GM18505 (cell line): Measurements from ENCODE around the gene LRRC8B.
"Not testable (repeated sequence)": the region's sequence is repeated elsewhere in the genome, so short reads cannot be mapped to it uniquely, and the experiment has no call there.

ENCODE experiments used
- ATAC-seq: cut with Tn5 transposase; IDR thresholded peaks from one replicate; pipeline ENCODE4 v1.9.1; 2021; ENCODE audit not compliant: unreplicated experiment
- POLR2A ChIP-seq: IDR thresholded peaks from 4 replicates; pipeline ENCODE4 v1.6.1; 2011; ENCODE audit warnings: borderline replicate concordance; ENCODE audit not compliant: insufficient read depth, insufficient read length; ENCODE audit errors: extremely low read depth

Gene LRRC8B

GRCh38 chr1:89512996-89513720, 11.5 kb upstream of the LRRC8B start:
- no peak for ATAC-seq
- TF ChIP-seq POLR2A: no peak

DNA sequence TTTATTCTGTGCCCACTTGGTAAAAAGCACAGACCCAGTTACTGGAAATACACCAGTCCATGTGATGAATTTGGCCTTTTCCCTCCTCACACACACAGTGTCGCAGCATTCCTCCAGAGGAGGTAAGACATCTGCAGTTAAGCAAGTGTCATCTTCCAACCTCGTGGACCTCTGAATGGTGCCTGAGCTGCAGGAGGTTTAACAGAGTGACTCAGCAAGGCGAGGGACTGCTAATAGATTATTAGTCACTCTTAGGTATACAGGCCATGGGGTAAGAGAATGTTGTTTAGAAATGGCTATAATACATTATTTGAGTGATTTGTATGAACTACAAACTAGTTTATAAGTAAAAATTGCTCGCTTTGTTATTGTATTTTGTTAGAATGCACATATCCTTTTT, 8.6 kb upstream of the LRRC8B start:
- TF ChIP-seq POLR2A: no peak
- no peak for ATAC-seq

DNA sequence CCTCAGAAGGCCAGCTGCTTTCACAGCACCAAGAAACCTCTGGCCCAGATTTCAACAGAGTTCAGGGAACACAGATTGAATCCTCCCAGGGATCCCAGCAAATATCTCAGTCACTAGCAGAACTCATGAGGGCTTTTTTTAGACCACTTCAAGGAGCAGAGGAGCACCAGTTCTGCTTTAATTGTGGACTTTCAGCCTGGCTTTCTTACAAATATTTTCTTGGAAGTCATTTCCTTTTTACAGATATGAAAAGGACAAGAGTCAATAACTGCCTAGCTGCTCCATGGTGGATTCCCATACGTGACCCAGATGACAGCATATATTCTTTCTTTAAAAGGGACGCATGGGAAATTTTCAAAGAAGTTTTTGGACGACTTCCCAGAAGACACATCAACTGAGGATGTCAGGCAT, 6.4 kb upstream of the LRRC8B start:
- TF ChIP-seq POLR2A: no peak
- no peak for ATAC-seq

DNA sequence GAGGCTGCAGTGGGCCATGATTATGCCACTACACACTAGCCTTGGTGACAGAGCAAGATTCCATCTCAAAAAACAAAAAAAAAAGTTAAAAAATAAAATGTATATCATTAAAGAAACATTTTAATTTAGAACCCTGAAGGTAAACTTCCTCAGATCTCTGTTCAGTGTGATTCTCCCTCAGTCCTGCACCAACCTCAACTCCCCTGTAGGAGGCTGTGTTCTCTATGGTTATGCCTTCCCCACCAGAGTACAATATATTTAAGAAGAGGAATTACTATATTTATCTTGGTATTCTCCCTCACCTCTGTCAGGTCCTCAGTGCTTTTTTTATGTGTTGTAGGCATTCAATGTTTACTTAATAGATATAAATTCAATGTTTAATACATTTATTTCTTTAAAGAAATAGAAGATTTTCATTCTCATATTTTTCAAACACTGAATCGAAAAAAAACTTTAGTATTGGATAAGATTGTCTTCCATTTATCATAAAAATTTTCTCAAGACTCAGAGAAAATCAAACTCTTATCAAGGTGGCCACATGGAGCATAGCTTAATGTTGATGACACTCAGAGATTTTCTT, 4.8 kb upstream of the LRRC8B start:
- ATAC-seq: no peak
- no peak for TF ChIP-seq POLR2A

DNA sequence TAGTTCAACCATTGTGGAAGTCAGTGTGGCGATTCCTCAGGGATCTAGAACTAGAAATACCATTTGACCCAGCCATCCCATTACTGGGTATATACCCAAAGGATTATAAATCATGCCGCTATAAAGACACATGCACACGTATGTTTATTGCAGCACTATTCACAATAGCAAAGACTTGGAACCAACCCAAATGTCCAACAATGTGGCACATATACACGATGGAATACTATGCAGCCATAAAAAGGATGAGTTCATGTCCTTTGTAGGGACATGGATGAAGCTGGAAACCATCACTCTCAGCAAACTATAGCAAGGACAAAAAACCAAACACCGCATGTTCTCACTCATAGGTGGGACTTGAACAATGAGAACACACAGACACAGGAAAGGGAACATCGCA, 2.7 kb upstream of the LRRC8B start:
- not testable (repeated sequence) for ATAC-seq

DNA sequence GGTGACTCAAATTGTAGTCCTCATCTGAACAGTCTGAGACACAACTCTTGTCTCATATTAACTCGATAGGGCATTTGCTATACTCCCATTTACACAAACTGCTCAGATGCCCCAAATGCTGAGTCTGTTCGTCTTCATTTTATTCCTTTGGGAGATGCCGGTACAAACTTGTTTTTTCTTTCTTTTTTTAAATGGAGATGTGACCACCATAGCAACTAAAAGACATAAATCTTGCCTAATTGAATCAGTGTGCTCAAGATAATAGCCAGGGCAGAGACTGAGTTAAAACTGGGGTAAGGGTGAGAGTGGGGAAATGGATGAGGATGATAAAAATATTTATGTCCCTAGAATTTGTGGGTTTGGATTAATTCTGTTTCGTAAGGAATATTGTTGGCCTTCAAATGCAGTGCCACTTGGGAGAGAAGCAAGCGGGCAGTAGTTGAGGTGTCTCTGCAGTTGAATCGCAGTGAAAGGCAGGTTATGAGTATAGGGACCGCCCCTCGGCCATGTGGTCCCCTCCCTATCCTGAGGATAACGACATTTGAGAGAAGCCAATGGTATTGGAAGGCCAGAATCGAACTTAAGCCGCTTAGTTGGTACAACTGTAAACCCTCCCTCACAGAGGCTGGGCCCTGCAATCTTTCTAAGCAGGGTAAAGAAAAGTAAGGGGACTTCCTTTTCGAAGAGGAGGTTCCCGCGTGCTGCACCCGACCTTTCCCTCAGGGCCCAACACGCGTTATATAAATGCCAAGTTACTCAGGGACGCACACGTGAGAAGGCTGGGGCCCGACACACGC, 859 bp upstream of the LRRC8B start:
- ATAC-seq: peak; percentile 31
- TF ChIP-seq POLR2A: no peak

DNA sequence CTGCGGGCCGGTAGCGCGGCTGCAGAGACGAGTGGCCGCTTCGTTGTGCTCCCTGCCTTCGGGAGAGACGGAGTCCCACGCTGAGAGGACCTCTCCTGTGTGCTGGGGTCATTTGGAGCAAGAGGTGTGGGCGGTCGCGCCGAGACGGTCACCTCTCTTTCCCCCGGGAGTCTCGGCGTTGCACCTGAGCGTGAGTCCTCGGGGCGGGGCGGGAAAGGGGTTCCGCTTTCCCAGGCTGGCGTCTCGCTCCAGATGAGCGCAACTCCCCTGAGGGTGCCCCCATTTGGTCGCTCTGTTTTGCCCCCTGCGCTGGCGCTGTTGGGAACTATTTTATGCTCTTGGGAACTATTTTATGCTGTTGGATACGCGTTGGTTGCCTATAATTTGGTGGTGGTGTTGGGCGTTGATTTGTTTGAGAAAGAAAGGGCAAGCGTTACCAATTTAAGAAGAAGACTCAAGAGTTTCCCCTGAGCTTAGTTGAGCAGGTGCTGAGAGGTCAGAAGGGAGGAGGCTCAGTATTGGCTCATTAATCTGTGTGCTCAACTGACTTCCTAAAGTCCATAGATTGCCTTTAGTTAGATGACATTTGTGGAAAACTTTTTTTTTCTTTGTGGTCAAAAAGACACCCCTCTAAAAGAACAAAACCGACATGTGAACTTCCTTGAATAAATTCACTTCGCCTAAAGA, 683 bp downstream of the LRRC8B start:
- TF ChIP-seq POLR2A: no peak
- peak; percentile 2 for ATAC-seq

DNA sequence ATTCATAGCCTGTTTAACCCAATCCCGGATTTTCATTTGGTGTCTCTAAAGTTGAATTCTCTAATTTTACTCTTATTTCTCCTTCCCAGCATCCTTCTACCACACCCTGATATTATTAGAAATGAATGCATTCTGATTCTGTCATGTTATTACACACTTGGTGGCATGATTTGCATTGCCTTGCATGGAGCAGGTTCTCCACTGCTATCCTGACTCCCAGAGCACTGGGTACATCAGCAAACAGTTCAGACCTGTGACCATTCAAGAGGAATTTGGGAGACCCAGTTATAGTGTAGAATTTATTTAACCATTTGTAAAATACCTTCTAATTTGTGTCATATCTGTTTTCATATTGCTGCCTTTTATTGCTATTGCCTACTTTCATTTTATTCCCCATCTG, 2.6 kb downstream of the LRRC8B start:
- no peak for TF ChIP-seq POLR2A
- no peak for ATAC-seq

GRCh38 chr1:89527750-89528381, 3.2 kb downstream of the LRRC8B start:
- no peak for ATAC-seq
- TF ChIP-seq POLR2A: no peak

DNA sequence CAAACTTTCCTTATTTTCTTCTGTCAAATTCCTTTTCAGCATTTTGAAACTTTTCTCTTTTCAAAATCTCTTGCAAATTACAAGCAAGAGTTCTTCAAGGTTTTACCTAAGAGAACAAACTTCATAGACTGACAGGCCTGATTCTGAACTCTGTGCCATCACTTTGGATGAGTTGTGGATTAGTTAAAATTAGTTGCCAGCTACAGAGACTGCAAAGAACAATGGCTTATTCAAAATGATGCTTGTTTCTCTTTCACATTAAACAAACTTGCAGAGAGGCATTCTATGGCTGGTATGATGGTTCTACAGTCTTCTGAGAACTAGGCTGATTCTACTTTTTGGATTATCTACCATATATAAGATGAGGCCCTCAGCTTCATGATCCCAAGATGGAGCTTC, 3.8 kb downstream of the LRRC8B start:
- ATAC-seq: no peak
- no peak for TF ChIP-seq POLR2A

DNA sequence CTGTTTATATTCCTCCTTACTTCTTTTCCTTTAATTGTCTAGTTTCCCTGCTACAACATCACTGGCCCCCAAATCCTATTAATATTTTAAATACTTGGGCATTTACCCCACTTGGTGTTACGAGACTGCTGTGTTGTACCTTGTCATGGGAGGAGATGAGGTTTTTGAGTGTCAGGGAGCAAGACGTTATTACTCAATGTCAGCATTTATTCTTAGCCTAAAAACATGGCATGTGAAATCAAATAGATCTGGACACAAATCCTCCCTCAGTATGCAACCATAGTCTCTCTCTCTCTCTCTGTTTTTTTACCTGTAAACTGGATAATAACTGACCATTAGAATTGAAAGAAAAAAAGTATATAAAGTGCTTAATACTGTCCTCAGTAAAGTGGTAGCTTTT, 4.6 kb downstream of the LRRC8B start:
- TF ChIP-seq POLR2A: no peak
- no peak for ATAC-seq

- no peak for ATAC-seq
Measured at GRCh38 chr1:89530444-89531089, 5.9 kb downstream of the LRRC8B start.

More at GRCh38 chr1:89530444-89531089, 5.9 kb downstream of the LRRC8B start:
- no peak for TF ChIP-seq POLR2A
